Measurements from ENCODE around the gene ST7. TPM values are rescaled to one million over a fixed set of nuclear protein-coding genes. Genes with fewer than 3 reads are reported as not detected.
A peak's percentile ranks its signal among the peaks of the same experiment; 100 is the strongest.

ST7 gene
- total RNA-seq, 1 experiment from 2014 or later = 12.4 TPM

DNA sequence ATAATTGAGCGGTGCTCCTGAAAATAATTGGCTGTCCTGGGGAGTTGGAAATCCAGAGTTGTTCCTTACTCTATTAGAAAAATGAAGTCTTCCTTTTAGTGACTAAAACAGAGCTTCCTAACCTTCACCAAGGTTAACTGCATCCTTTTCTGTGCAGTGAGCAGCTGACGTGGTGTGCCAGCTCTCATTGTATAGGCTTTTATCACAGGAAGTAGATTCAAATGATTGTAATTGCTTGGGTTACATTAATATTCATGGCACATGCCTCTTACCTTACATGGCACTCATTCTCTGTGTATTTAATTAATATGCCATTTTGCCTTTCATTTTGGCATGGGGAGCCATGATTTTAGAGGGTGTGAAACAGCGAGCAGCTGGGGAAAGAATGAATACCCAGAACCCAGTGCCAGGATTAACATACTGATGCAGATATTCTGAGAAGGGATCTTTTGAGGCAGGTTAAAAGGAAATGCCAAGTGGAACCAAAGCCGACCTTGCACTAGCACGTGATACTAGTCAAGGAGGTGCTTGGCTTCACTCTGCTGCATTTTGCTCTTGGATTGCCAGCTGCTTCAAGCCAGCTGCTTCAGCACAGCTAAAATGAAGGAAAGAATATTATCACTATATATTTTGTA lies 115.3 kb downstream of the ST7 start:
- ChIA-PET CTCF (no interaction called here), POLR2A (no interaction called here)
- 0 out of 2 replicates have a peak, but pooled peaks have one; percentile 22 for ATAC-seq

More for the DNA sequence above, 115.3 kb downstream of the ST7 start:
- Mint-ChIP-seq H3K9me3 (no peaks in the 10 kb centered on the region), H3K4me1 (peaks cover 34% of the 10 kb centered on the region), H3K27me3 (ENCODE audit: low read depth) (no peaks in the 10 kb centered on the region), H3K36me3 (no peaks in the 10 kb centered on the region), H3K27ac (no peak overlapping the region; the same call in 1 of the 2 replicates), H3K4me3 (no peak overlapping the region)
- DNase-seq (ENCODE audit: low spot score) = no peak
- TF ChIP-seq KAT7 (CRISPR knock-in tag; IDR thresholded peaks at IDR 0.05; ENCODE audit: borderline replicate concordance) (no peak), MXD4 (CRISPR knock-in tag; IDR thresholded peaks at IDR 0.05; ENCODE audit: borderline replicate concordance) (no peak), ZMAT4 (CRISPR knock-in tag; IDR thresholded peaks at IDR 0.05) (no peak), FOXP1 (CRISPR knock-in tag; IDR thresholded peaks at IDR 0.05; ENCODE audit: borderline replicate concordance) (no peak), TCF7 (CRISPR knock-in tag; IDR thresholded peaks at IDR 0.05; ENCODE audit: low read depth) (no peak), MYBL2 (CRISPR knock-in tag; IDR thresholded peaks at IDR 0.05) (no peak), NR1H2 (CRISPR knock-in tag; IDR thresholded peaks at IDR 0.05) (no peak), USF2 (CRISPR knock-in tag; IDR thresholded peaks at IDR 0.05) (no peak), ZNF416 (CRISPR knock-in tag; IDR thresholded peaks at IDR 0.05) (no peak)
- TF ChIP-seq, protein P1, sequence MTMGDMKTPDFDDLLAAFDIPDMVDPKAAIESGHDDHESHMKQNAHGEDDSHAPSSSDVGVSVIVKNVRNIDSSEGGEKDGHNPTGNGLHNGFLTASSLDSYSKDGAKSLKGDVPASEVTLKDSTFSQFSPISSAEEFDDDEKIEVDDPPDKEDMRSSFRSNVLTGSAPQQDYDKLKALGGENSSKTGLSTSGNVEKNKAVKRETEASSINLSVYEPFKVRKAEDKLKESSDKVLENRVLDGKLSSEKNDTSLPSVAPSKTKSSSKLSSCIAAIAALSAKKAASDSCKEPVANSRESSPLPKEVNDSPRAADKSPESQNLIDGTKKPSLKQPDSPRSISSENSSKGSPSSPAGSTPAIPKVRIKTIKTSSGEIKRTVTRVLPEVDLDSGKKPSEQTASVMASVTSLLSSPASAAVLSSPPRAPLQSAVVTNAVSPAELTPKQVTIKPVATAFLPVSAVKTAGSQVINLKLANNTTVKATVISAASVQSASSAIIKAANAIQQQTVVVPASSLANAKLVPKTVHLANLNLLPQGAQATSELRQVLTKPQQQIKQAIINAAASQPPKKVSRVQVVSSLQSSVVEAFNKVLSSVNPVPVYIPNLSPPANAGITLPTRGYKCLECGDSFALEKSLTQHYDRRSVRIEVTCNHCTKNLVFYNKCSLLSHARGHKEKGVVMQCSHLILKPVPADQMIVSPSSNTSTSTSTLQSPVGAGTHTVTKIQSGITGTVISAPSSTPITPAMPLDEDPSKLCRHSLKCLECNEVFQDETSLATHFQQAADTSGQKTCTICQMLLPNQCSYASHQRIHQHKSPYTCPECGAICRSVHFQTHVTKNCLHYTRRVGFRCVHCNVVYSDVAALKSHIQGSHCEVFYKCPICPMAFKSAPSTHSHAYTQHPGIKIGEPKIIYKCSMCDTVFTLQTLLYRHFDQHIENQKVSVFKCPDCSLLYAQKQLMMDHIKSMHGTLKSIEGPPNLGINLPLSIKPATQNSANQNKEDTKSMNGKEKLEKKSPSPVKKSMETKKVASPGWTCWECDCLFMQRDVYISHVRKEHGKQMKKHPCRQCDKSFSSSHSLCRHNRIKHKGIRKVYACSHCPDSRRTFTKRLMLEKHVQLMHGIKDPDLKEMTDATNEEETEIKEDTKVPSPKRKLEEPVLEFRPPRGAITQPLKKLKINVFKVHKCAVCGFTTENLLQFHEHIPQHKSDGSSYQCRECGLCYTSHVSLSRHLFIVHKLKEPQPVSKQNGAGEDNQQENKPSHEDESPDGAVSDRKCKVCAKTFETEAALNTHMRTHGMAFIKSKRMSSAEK (CRISPR knock-in tag; IDR thresholded peaks at IDR 0.05; ENCODE audit: borderline replicate concordance) = no peak
- TF ChIP-seq, protein P2, sequence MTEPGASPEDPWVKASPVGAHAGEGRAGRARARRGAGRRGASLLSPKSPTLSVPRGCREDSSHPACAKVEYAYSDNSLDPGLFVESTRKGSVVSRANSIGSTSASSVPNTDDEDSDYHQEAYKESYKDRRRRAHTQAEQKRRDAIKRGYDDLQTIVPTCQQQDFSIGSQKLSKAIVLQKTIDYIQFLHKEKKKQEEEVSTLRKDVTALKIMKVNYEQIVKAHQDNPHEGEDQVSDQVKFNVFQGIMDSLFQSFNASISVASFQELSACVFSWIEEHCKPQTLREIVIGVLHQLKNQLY (CRISPR knock-in tag; IDR thresholded peaks at IDR 0.05) = no peak
- TF ChIP-seq, protein P3, sequence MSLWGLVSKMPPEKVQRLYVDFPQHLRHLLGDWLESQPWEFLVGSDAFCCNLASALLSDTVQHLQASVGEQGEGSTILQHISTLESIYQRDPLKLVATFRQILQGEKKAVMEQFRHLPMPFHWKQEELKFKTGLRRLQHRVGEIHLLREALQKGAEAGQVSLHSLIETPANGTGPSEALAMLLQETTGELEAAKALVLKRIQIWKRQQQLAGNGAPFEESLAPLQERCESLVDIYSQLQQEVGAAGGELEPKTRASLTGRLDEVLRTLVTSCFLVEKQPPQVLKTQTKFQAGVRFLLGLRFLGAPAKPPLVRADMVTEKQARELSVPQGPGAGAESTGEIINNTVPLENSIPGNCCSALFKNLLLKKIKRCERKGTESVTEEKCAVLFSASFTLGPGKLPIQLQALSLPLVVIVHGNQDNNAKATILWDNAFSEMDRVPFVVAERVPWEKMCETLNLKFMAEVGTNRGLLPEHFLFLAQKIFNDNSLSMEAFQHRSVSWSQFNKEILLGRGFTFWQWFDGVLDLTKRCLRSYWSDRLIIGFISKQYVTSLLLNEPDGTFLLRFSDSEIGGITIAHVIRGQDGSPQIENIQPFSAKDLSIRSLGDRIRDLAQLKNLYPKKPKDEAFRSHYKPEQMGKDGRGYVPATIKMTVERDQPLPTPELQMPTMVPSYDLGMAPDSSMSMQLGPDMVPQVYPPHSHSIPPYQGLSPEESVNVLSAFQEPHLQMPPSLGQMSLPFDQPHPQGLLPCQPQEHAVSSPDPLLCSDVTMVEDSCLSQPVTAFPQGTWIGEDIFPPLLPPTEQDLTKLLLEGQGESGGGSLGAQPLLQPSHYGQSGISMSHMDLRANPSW (CRISPR knock-in tag; conservative IDR thresholded peaks at IDR 0.05; ENCODE audit: low read depth) = no peak
- TF ChIP-seq, protein P4, sequence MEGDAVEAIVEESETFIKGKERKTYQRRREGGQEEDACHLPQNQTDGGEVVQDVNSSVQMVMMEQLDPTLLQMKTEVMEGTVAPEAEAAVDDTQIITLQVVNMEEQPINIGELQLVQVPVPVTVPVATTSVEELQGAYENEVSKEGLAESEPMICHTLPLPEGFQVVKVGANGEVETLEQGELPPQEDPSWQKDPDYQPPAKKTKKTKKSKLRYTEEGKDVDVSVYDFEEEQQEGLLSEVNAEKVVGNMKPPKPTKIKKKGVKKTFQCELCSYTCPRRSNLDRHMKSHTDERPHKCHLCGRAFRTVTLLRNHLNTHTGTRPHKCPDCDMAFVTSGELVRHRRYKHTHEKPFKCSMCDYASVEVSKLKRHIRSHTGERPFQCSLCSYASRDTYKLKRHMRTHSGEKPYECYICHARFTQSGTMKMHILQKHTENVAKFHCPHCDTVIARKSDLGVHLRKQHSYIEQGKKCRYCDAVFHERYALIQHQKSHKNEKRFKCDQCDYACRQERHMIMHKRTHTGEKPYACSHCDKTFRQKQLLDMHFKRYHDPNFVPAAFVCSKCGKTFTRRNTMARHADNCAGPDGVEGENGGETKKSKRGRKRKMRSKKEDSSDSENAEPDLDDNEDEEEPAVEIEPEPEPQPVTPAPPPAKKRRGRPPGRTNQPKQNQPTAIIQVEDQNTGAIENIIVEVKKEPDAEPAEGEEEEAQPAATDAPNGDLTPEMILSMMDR (IDR thresholded peaks at IDR 0.05) = no peak

Measured in WTC11 (cell line).